Measurements from ENCODE around the gene CADM1. TPM values are rescaled to one million over a fixed set of nuclear protein-coding genes. Genes with fewer than 3 reads are reported as not detected.

Gene CADM1
- total and polyA plus RNA-seq, 4 donors, result 31.7 to 243 (median 77.9) TPM

DNA sequence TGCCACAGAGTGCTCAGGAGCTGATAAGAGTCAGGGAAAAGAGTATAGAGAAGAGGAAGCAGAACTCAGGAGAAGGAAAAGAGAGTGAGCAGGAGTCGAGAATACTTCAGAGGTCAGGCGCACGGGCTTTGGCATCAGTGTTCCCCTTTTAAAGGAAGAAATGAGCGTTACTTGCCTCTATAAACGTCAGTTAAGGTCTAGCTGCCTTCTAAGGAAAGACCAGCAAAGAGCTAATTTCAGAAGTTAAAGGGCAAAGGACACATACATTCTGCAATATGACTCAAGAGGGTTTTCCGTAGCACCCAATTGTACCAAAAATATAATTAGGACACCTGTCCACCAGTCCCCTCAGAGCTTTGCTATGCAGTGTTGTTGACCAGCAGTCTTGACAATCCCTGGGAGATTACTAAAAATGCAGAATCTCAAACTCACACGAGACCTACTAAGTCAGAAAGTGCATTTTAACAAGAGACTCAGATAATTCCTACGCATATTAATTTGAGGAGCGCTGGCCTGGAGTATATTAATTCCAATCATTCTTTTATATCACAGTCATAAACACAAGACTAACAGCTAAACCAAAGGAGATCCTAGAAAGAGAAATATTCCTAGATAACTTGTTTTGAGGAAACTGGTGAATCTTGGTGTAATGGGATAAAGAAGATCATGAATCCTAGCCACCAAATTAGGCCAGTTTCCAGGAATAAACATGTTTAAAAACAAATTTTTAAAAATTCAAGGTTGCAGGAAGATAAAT is 249.0 kb downstream of the CADM1 start:
- Histone ChIP-seq H3K36me3 (ENCODE audit: control insufficient read depth in 4 of 4, insufficient read depth in 4 of 4, low read length in 4 of 4) (peaks cover 0 to 1% (median 0%) of the 10 kb centered on the region in 4 donors), H3K27ac (ENCODE audit: low read depth in 1 of 2, low read length in 1 of 2) (no peak overlapping the region), H3K27me3 (ENCODE audit: control insufficient read depth in 3 of 3, insufficient read depth in 3 of 3, low read length in 2 of 3) (no peaks in the 10 kb centered on the region), H3K4me3 (no peak overlapping the region), H3K9me3 (ENCODE audit: control insufficient read depth in 4 of 4, insufficient read depth in 3 of 4, low read length in 3 of 4) (no peaks in the 10 kb centered on the region), H3K9ac (ENCODE audit: insufficient read depth in 1 of 2, low read length in 2 of 2) (no peak overlapping the region), H3K4me1 (ENCODE audit: control insufficient read depth in 5 of 5, insufficient read depth in 5 of 5, low read length in 5 of 5) (peaks cover 1 to 18% (median 4%) of the 10 kb centered on the region in 5 donors)
- DNase-seq (no peak), ATAC-seq (ENCODE audit: insufficient read depth, low FRiP score) (no peak)
- 51 to 68% methylated on average over 9 of the region's 9 CpGs for WGBS, 2 donors
- TF ChIP-seq CTCF (IDR thresholded peaks at IDR 0.05; ENCODE audit: control extremely low read depth, extremely low read depth), result no peak

DNA sequence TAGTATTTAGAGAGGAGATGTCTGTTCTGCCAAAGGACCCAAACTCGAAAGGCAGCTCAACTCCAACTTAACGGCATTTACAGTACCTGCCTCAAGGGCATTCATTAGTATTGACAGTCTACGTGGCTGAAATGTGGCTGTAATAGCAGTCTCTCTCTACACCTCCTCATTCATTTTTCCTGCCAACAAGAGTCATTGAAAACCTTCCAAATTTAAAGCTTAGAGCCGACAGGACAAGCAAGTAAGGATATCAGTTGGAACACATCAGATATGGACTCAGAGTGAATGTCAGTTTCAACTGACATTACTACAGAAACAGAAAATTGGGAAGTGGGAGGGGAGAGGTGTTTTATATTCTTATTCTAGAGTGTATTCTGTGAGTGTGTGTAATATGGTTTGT is 253.1 kb downstream of the CADM1 start:
- Histone ChIP-seq H3K27me3 (ENCODE audit: control insufficient read depth in 3 of 3, insufficient read depth in 3 of 3, low read length in 2 of 3) (no peaks in the 10 kb centered on the region), H3K9me3 (ENCODE audit: control insufficient read depth in 4 of 4, insufficient read depth in 3 of 4, low read length in 3 of 4) (no peaks in the 10 kb centered on the region), H3K36me3 (ENCODE audit: control insufficient read depth in 4 of 4, insufficient read depth in 4 of 4, low read length in 4 of 4) (peaks cover 0 to 1% (median 0%) of the 10 kb centered on the region in 4 donors), H3K4me1 (ENCODE audit: control insufficient read depth in 5 of 5, insufficient read depth in 5 of 5, low read length in 5 of 5) (peaks cover 0 to 22% (median 5%) of the 10 kb centered on the region in 5 donors), H3K4me3 (no peak overlapping the region), H3K27ac (ENCODE audit: low read depth in 1 of 2, low read length in 1 of 2) (no peak overlapping the region), H3K9ac (ENCODE audit: insufficient read depth in 1 of 2, low read length in 2 of 2) (no peak overlapping the region)
- no peak for TF ChIP-seq CTCF (IDR thresholded peaks at IDR 0.05; ENCODE audit: control extremely low read depth, extremely low read depth)
- WGBS, 2 donors, result 64 to 78% methylated on average over 4 of the region's 4 CpGs
- DNase-seq (no peak), ATAC-seq (ENCODE audit: insufficient read depth, low FRiP score) (no peak)

GRCh38 chr11:115249061-115249578 is 255.1 kb downstream of the CADM1 start:
- no peak for TF ChIP-seq CTCF (IDR thresholded peaks at IDR 0.05; ENCODE audit: control extremely low read depth, extremely low read depth)
- Histone ChIP-seq H3K9ac (ENCODE audit: insufficient read depth in 1 of 2, low read length in 2 of 2) (no peak overlapping the region), H3K4me1 (ENCODE audit: control insufficient read depth in 5 of 5, insufficient read depth in 5 of 5, low read length in 5 of 5) (peaks cover 0 to 35% (median 11%) of the 10 kb centered on the region in 5 donors), H3K36me3 (ENCODE audit: control insufficient read depth in 4 of 4, insufficient read depth in 4 of 4, low read length in 4 of 4) (peaks cover 0 to 1% (median 0%) of the 10 kb centered on the region in 4 donors), H3K27me3 (ENCODE audit: control insufficient read depth in 3 of 3, insufficient read depth in 3 of 3, low read length in 2 of 3) (no peaks in the 10 kb centered on the region), H3K9me3 (ENCODE audit: control insufficient read depth in 4 of 4, insufficient read depth in 3 of 4, low read length in 3 of 4) (no peaks in the 10 kb centered on the region), H3K27ac (ENCODE audit: low read depth in 1 of 2, low read length in 1 of 2) (no peak overlapping the region), H3K4me3 (no peak overlapping the region)
- 60 to 67% methylated on average over 4 of the region's 4 CpGs for WGBS, 2 donors
- ATAC-seq (ENCODE audit: insufficient read depth, low FRiP score) (no peak), DNase-seq (peak in 2 of 3 donors; percentile 67 to 75)
